Tibial nerve (tissue), 4 donors: ENCODE measurements around the gene MSN.

Experiments used
- CTCF ChIP-seq, 5 experiments: fragments of 200-600 bp in 3 of 5; fragments of 450-650 bp in 2 of 5; sonication (generic) in 3 of 5; IDR thresholded peaks; one replicate each; pipeline ENCODE4 v1.5.1; 2016 to 2019; ENCODE audit warnings: antibody characterized with exemption in 5 of 5, mild to moderate bottlenecking in 3 of 5, moderate library complexity in 2 of 5
- EP300 ChIP-seq, 2 donors: sonication (generic); formaldehyde crosslinking; IDR thresholded peaks; one replicate each; pipeline ENCODE4 v1.6.1; 2017; ENCODE audit warnings: antibody characterized with exemption in 2 of 2, mild to moderate bottlenecking in 1 of 2
- POLR2A ChIP-seq, 2 donors: fragments of 450-650 bp; IDR thresholded peaks; one replicate each; pipeline ENCODE4 v1.6.1; 2017; ENCODE audit warnings: antibody characterized with exemption in 2 of 2, mild to moderate bottlenecking in 2 of 2, moderate library complexity in 2 of 2

- TF ChIP-seq CTCF (IDR thresholded peaks at IDR 0.05) (no peak), POLR2A (IDR thresholded peaks at IDR 0.05) (no peak), EP300 (IDR thresholded peaks at IDR 0.05) (no peak)
Measured at GRCh38 chrX:65658229-65658628, 9.2 kb upstream of the MSN start.
